ENCODE data around the gene TUT1.
"Not testable (repeated sequence)": the region's sequence is repeated elsewhere in the genome, so short reads cannot be mapped to it uniquely, and the experiment has no call there.

Gene TUT1

DNA sequence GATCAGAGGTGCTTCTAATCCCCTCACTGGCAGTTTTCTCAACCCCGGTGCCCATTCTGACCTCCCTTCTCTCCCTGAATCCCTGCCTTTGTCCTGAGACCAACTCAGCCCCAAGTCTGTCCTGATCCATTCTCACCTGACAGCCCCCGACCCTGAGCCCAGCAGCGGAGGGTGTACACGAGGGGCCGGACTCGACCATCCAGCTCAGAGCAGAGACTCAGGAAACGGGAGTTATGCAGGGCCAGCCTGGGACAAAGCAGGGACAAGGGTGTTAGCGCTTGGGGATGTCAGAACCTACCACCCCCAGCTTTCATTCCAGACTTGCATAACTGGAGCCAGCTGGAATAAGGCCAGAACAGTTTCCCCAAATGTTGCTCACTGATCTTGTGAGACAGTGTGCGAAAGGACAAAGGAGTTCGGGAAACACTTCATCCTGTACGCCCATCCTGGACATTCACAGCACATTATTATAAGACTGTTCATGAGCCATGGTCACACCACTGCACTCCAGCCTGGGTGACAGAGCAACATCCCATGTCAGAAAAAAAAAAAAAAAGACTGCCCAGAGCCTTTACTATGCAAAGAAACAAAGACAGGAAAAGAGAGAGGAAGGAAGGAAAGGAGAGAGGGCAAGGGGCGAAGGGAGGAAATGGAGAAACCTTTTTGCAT lies 14.1 kb downstream of the TUT1 start:
- DNase-seq (ENCODE audit: low read depth, low spot score) = no peak

- DNase-seq (ENCODE audit: low read depth, low spot score) = no peak
Measured at GRCh38 chr11:62575837-62576236, 15.5 kb downstream of the TUT1 start.

GRCh38 chr11:62575156-62575555 lies 16.2 kb downstream of the TUT1 start:
- DNase-seq (ENCODE audit: low read depth, low spot score) = no peak

GRCh38 chr11:62574363-62575071 lies 16.8 kb downstream of the TUT1 start:
- DNase-seq (ENCODE audit: low read depth, low spot score) = no peak

GRCh38 chr11:62573592-62574362 lies 17.5 kb downstream of the TUT1 start, which contains the start of gene EEF1G:
TSS of gene EEF1G (minus strand) at chr11:62573891. CDS start at chr11:62573842, 49 bp downstream.
- peak; percentile 99 for DNase-seq (ENCODE audit: low read depth, low spot score)

GRCh38 chr11:62573006-62573591 lies 18.2 kb downstream of the TUT1 start:
- no peak for DNase-seq (ENCODE audit: low read depth, low spot score)

DNA sequence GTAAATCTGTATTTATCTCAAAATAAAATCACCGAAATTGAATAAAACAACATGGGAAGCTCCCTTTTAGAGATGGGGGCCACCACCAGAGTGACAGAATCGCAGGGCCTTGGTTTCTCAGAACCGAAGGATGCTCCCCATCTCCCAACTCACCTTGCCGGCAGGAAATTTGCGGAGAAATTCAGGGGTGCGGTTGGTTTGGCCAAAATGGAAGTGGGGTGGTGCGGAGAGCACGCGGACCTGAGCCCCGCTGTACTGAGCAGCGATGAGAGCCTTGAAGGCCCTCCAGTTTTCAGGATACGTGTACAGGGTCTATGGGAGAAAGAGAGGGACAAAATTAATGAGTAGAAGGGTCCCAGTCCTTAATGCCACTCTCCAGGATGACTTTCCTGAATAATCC lies 18.9 kb downstream of the TUT1 start:
- DNase-seq (ENCODE audit: low read depth, low spot score) = no peak

DNA sequence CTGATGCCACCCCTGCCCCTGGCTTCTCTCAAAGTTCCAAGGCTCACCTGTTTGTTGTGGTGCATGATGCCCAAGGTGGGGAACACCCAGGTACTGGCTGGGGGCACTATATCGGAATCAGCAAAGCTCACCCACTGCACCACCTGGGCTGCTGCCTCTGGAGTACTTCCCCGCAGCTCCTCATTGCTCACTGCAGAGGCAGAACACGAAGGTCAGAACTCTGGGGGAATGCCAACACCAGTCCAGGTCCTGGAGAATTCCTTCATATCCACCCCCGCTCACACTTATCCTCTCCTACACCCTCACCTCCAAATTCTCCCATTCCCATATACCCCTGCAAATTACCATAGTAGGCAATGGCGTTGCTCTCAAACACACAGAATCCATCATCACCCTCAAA lies 19.8 kb downstream of the TUT1 start:
- not testable (repeated sequence) for DNase-seq (ENCODE audit: low read depth, low spot score)

DNA sequence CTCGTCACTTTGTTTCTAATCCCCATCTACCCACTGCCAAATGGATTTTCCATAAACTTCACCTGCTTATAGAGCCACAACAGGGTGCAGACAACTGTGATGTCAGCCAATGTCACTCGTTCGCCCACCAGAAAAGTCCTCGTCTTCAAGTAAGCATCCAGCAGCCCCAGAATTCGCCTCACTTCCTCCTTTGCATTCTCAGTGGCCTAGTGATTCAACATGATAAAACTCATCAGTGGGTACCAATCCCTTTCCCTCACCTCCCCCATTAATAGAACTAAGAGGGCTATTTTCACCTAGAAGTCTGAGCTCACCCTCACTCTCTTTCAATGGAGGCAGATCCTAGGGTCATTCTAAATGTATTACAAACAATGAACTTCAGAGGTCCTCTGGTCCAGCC lies 20.4 kb downstream of the TUT1 start:
- not testable (repeated sequence) for DNase-seq (ENCODE audit: low read depth, low spot score)

- DNase-seq (ENCODE audit: low read depth, low spot score) = no peak
Measured at GRCh38 chr11:62569611-62570010, 21.7 kb downstream of the TUT1 start.

DNA sequence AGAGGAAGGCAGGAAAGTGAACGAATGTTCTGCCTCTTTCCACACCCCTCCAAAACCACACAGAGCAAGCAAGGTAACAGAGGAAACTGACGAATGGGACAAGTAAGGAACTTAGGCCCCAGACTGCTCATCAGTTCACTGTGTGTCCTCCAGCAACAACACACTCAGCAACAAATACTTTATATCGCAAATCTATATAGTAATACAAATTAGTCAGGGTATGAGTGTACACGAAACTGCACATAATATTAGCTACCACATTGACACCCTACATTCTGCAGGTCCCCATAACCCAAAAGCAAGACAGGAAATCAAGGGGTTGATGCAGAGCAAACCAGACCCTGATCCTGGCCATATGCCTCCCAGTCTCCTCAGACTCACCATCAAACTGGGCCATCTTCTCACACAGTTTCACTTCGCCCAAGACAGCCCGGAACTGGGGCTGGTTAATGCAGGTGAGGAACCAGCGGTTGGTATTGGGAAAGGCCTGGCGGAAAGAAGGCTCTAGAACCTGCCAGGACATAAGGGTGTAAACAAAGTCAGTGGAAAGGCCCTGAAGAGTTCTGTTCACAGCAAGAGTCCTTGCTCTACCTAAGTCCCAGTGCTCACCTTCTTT lies 24.2 kb downstream of the TUT1 start:
- no peak for DNase-seq (ENCODE audit: low read depth, low spot score)

GRCh38 chr11:62566247-62566646 lies 25.1 kb downstream of the TUT1 start:
- DNase-seq (ENCODE audit: low read depth, low spot score) = no peak

DNA sequence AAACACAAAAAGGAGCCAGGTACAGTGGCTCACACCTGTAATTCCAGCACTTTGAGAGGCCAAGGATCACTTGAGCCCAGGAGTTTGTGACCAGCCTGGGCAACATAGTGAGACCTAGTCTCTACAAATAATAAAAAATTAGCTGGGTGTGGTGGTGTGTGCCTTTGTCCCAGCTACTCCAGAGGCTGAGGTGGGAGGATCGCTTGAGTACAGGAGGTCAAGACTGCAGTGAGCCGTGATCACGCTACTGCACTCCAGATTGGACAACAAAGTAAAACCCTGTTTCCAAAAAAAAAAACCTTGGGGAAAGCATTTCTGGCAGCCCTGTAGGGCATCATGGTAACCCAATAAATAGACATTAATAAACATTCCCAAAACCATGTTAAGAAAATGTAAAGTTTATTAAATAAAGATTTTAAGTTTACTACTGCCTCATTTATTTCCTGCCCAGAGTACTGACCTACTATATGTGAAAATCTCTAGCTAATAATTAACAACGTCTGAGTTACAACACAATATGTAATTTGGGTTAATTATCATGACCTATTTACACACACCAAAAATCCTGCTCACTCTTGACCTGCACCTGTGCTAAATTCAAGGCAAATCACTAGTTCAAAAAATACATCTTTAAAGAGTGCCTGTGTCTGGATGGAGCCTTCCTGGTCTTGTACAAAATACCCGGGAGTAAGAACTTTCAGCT lies 26.1 kb downstream of the TUT1 start:
- DNase-seq (ENCODE audit: low read depth, low spot score) = no peak

DNA sequence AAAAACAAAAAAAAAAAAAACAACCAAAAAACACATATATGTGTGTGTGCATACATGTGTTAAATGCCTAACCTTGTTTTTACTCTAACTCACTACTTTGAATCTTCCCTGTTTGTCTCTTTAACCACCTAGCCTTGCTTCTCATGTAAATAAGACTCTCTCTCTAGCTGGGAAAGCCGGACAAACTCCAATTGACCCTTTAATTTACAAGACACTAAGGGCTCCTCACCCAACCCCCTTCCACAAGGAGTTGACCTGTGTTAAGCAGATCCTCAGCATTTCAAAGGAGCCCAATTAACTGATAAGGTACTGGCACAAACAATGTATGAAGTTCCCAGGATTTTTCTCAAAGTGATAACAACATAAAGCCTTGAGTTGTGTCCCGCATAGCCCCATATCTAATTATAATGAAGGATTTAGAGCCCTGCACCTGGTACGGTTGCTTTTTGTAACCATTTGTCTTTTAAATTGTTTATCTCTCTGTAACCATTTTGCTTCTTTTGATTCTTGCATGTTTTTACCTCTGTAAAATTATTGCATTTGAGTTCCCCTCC lies 29.6 kb downstream of the TUT1 start:
- not testable (repeated sequence) for DNase-seq (ENCODE audit: low read depth, low spot score)

DNA sequence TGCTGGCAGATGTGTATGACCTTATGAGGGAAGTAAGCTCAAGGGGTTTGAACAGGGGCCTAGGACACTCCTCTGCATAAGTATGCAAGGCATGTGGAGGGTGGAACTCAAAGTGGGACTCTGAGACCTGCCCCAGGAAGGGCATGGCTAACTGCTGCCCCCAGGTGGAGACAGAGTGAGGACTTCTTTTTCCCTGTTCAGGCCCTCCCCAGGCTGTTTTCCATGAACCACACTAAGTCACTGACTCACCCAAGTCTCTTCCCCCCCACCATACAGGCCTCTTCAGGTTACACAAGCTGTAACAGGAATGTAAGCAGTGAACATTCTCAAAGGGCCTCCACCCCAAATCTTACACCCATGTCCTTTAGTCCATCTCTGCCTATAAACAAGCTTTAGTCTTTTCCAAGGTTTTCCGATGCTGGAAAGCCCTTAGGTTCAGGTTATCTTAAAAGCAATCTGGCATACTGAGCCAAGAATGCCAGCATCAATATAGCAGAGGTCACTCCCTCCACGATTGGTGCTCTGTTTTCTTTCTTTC lies 30.7 kb downstream of the TUT1 start:
- peak; percentile 89 for DNase-seq (ENCODE audit: low read depth, low spot score)

DNA sequence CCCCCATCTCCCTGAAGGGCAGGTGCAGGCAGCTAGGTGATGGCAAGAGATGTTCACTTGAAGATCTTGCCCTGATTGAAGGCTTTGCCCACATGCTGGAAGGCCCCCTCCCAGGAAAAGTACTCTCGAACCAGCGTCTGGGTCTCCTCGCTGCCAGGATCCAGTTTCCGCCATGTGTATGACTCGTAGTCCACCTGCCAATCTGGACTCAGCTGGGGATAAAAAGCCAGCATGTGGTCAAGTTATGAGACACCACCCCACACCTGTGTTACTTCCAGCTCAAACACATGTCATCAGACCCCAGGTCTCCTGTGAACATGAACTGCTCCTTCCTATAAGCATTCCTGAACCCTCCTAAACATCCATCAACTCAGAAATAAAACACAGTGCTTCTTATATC lies 31.7 kb downstream of the TUT1 start:
- not testable (repeated sequence) for DNase-seq (ENCODE audit: low read depth, low spot score)

DNA sequence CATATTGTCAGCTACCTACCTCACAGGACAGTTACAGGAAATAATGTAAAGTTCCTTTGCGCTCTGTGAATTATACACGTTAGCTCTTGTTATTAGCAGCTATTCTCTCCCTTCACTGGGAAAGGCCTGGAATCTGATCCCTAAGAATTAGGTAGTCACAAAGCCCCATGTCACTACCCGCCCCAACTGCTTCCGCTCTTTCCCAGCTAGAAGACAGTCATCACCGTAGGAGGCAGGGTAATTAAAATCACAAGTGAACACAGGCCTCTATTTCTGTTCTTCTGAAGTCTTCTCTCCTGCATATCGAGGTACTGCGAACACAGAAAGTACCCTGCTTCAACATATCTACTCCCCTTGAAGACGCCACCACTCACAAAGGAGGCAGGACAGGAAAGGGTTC lies 32.1 kb downstream of the TUT1 start:
- DNase-seq (ENCODE audit: low read depth, low spot score) = no peak

- DNase-seq (ENCODE audit: low read depth, low spot score) = no peak
Measured at GRCh38 chr11:62558669-62559068, 32.7 kb downstream of the TUT1 start.

GRCh38 chr11:62556875-62557631 lies 34.3 kb downstream of the TUT1 start:
- no peak for DNase-seq (ENCODE audit: low read depth, low spot score)

All from smooth muscle cell of the brain vasculature (primary cell).